ENCODE measurements around the gene RLF. TPM values are rescaled to one million over a fixed set of nuclear protein-coding genes. Genes with fewer than 3 reads are reported as not detected.

RLF gene
- total and polyA plus RNA-seq, 8 donors: 2.2 to 8.5 (median 4.4) TPM

DNA sequence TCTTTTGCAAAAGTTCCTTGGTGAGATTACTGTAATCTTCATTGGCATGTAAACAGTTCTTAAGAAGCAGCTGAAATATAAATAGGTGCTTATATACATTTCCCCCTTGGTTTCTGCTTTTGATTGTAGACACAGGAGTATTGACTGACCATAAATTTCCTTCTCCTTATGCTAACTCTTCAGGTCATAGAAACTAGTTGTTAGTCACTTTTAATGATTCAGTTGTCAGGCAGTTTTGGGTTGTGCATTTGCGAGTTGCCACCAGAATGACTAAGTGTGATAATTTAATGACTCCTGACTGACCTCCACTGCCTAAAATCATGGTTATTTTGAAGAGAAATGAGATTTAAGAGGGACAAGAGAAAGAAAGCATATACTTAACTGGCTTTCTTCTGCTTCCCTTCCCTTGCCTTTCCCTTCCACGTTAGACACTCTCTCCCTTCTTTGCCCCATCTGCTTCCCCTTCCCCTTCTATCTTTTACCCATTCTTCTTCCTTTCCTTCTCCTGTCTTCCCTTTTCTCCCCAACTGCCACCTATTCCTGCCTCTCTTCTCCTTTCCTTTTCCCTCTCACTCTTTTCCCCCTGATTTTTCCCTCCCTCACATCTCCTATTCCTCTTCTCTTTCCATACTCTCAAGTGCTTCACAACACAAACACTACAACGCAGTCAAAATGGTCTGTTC is 109.1 kb downstream of the RLF start:
- Histone ChIP-seq H3K4me3 (no peak overlapping the region), H3K4me1 (peaks cover 7 to 28% (median 22%) of the 10 kb centered on the region in 3 donors), H3K27me3 (no peaks in the 10 kb centered on the region), H3K27ac (no peak overlapping the region), H3K9me3 (no peaks in the 10 kb centered on the region), H3K36me3 (peaks cover 0 to 13% (median 6%) of the 10 kb centered on the region in 3 donors)
- intact Hi-C loops (cut with DNase I): no loop called here
- FAIRE-seq: no peak
- ATAC-seq: no peak
- no peak for DNase-seq
- WGBS, 2 donors: 56 to 83% methylated on average over 3 of the region's 3 CpGs
- TF ChIP-seq, protein P1, sequence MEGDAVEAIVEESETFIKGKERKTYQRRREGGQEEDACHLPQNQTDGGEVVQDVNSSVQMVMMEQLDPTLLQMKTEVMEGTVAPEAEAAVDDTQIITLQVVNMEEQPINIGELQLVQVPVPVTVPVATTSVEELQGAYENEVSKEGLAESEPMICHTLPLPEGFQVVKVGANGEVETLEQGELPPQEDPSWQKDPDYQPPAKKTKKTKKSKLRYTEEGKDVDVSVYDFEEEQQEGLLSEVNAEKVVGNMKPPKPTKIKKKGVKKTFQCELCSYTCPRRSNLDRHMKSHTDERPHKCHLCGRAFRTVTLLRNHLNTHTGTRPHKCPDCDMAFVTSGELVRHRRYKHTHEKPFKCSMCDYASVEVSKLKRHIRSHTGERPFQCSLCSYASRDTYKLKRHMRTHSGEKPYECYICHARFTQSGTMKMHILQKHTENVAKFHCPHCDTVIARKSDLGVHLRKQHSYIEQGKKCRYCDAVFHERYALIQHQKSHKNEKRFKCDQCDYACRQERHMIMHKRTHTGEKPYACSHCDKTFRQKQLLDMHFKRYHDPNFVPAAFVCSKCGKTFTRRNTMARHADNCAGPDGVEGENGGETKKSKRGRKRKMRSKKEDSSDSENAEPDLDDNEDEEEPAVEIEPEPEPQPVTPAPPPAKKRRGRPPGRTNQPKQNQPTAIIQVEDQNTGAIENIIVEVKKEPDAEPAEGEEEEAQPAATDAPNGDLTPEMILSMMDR (IDR thresholded peaks at IDR 0.05): no peak

DNA sequence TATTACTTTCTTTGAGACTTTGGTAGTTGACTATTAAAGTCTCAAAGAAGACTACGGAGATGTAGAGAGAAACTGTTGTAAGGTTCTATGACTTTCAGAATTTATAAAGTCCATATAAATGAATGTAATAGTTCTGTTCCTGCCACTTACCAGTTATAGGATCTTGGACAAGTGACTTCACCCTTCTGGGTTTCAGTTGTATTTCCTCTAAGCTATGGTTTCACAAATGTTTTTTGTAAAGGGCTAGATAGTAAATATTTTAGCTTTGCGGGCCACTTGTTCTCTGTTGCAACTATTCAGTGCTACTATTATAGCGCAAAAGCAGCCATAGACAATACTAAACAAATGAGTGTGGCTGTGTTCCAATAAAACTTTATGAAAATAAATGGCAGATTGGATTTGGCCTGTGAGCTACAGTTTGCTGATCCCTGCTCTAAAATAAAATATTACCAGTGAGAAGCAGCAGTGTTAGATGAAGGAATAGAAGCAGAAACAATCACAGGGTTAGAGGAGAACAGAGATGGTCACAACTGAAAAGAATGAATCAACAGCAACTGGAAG is 111.5 kb downstream of the RLF start:
- peaks cover 0 to 19% (median 6%) of the 10 kb centered on the region in 3 donors for H3K36me3 ChIP-seq

DNA sequence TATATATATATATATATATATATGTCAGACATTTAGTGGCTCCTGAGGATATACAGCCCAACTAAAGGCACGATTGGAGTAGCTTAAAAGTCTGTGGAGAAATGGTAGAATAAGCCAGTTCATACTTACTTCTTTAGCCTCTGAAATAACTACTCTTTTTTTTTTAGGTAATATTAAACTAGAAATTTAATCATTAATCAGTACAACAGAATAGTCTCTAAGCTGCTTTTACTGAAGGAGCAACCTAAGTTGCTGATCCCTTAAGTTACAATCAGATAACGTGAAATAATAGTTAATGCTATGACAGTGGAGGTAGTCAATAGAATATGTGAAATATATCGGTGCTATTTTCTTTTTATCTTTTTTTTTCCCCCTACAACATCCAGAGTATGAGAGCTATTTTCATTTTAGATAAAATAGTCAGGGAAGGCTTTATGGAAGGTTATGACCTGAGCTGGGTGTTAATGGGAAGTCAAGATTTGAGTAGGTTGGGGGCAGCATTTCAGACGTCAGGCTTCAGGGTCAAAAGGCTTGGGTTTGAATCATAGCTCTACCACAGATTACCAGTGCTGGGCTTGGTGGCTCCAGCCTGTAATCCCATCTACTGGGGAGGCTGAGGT is 112.5 kb downstream of the RLF start:
- DNase-seq (no peak), FAIRE-seq (no peak), ATAC-seq (peak in 3 of 4 donors; percentile 22 to 87 (median 51))
- Histone ChIP-seq H3K4me3 (no peak overlapping the region), H3K27ac (peak overlapping the region in 2 of 4 donors; percentile 22 to 53), H3K9me3 (no peaks in the 10 kb centered on the region), H3K36me3 (peaks cover 0 to 19% (median 6%) of the 10 kb centered on the region in 3 donors), H3K4me1 (peaks cover 7 to 11% (median 7%) of the 10 kb centered on the region in 3 donors), H3K27me3 (no peaks in the 10 kb centered on the region)
- TF ChIP-seq, protein P1 (IDR thresholded peaks at IDR 0.05): no peak
- WGBS, 2 donors: 28 to 31% methylated on average over 4 of the region's 4 CpGs
- intact Hi-C loops (cut with DNase I): no loop called here

More for the DNA sequence above, 111.5 kb downstream of the RLF start:
- FAIRE-seq: no peak
- H3K9me3 ChIP-seq: no peaks in the 10 kb centered on the region
- ATAC-seq: no peak
- H3K4me3 ChIP-seq: no peak overlapping the region
- peak overlapping the region in 1 of 4 donors; percentile 53 for H3K27ac ChIP-seq
- intact Hi-C loops (cut with DNase I): no loop called here
- no peaks in the 10 kb centered on the region for H3K27me3 ChIP-seq
- no peak for DNase-seq
- TF ChIP-seq, protein P1 (IDR thresholded peaks at IDR 0.05): no peak
- H3K4me1 ChIP-seq: peaks cover 7 to 19% (median 14%) of the 10 kb centered on the region in 3 donors
- 93 to 98% methylated on average over 3 of the region's 3 CpGs for WGBS, 2 donors

DNA sequence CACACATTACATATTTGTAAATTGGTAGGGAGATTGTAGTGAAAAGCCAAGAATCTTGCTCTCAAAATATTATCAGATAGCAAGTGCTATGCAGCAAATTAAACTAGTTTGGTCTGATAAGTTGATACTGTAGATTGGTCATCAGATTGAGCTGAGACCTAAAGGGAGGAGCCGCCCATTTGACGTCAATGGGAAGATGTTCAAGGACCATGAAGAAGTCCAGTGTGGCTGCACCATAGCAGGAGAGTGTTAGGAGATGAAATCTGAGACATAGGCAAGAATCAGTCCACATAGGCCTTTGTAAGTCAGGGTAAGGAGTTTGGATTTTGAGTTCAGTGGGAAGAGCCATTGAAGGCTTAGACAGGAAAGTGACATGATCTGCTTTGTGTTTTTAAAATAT is 113.1 kb downstream of the RLF start:
- Histone ChIP-seq H3K27me3 (no peaks in the 10 kb centered on the region), H3K4me1 (peaks cover 7 to 11% (median 7%) of the 10 kb centered on the region in 3 donors), H3K4me3 (no peak overlapping the region), H3K36me3 (peaks cover 0 to 19% (median 2%) of the 10 kb centered on the region in 3 donors), H3K27ac (peak overlapping the region in 2 of 4 donors; percentile 22 to 53), H3K9me3 (no peaks in the 10 kb centered on the region)
- TF ChIP-seq, protein P1 (IDR thresholded peaks at IDR 0.05): no peak
- no peak for DNase-seq
- WGBS, 2 donors: 92 to 97% methylated on average over 2 of the region's 2 CpGs
- no peak for ATAC-seq
- intact Hi-C loops (cut with DNase I): no loop called here
- no peak for FAIRE-seq
